Measurements from ENCODE around the gene C1QTNF8.
"Not testable (repeated sequence)": the region's sequence is repeated elsewhere in the genome, so short reads cannot be mapped to it uniquely, and the experiment has no call there.

The C1QTNF8 gene

GRCh38 chr16:1093284-1094123, 2.5 kb downstream of the C1QTNF8 start:
- DNase-seq (ENCODE audit: low read depth): no peak

DNA sequence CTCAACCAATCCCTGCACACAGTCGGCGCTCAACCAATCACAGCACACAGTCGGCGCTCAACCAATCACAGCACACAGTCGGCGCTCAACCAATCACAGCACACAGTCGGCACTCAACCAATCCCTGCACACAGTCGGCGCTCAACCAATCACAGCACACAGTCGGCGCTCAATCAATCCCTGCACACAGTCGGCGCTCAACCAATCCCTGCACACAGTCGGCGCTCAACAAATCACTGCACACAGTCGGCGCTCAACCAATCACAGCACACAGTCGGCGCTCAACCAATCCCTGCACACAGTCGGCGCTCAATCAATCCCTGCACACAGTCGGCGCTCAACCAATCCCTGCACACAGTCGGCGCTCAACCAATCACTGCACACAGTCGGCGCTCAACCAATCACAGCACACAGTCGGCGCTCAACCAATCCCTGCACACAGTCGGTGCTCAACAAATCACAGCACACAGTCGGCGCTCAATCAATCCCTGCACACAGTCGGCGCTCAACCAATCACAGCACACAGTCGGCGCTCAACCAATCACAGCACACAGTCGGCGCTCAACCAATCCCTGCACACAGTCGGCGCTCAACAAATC, 3.3 kb downstream of the C1QTNF8 start:
- DNase-seq (ENCODE audit: low read depth): not testable (repeated sequence)

DNA sequence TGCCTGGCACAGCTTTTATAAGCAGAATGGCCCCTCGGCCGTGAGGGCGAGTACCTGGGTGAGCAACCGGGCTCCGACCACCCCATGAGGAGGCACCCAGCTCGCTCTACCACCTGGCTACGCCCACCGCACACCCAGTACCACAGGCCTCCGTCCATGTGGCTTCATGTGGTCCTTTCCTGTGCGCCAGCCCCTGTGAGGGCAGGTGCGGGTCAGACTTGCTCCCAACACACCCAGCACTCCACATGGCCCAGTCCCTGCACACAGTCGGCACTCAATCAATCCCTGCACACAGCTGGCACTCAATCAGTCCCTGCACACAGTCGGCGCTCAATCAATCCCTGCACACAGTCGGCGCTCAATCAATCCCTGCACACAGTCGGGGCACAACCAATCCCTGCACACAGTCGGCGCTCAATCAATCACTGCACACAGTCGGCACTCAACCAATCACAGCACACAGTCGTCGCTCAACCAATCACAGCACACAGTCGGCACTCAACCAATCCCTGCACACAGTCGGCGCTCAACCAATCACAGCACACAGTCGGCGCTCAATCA, 4.0 kb downstream of the C1QTNF8 start:
- DNase-seq (ENCODE audit: low read depth): no peak

GRCh38 chr16:1090620-1091587, 5.1 kb downstream of the C1QTNF8 start:
- no peak for DNase-seq (ENCODE audit: low read depth)

DNA sequence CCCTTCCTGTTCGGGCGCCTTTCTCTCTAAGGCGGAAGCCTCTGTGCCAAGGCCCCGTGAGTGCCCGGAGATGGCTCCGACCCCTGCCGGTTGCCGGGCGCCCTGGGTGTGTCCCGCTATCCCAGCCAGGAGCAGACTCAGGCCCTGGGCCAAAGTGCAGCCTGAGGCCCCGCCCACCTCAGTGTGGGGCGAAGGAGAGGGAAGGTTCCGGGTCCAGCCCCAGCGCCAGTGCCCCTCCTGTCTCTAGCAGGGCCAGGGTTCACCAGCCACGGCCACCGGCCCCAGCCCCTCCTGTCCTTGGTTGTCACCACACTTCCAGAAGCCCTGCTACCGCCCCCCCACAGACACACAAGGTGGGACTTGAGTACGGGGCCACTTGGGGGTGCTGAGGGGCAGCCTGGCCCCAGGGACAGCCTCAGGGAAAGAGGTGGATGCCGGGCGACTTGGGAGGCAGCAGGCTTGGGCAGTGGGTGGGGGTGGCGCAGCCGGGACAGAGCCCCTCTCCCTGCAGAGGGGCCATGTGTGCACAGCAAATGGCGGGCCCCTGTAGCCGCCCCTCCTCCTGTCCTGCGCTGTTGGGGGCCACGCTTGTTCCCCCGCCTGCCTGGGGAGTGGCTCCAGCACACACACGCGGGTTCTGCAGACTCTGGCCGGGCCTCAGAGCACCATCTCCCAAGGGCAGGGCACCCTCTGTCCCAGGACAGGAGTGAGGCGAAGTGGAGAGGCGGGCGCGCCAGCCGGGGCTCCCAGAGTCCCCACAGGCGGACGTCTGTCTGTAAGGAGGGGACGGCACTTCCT, 6.0 kb downstream of the C1QTNF8 start:
- no peak for DNase-seq (ENCODE audit: low read depth)

- no peak for DNase-seq (ENCODE audit: low read depth)
Observed at GRCh38 chr16:1089439-1089821, 6.6 kb downstream of the C1QTNF8 start.

DNA sequence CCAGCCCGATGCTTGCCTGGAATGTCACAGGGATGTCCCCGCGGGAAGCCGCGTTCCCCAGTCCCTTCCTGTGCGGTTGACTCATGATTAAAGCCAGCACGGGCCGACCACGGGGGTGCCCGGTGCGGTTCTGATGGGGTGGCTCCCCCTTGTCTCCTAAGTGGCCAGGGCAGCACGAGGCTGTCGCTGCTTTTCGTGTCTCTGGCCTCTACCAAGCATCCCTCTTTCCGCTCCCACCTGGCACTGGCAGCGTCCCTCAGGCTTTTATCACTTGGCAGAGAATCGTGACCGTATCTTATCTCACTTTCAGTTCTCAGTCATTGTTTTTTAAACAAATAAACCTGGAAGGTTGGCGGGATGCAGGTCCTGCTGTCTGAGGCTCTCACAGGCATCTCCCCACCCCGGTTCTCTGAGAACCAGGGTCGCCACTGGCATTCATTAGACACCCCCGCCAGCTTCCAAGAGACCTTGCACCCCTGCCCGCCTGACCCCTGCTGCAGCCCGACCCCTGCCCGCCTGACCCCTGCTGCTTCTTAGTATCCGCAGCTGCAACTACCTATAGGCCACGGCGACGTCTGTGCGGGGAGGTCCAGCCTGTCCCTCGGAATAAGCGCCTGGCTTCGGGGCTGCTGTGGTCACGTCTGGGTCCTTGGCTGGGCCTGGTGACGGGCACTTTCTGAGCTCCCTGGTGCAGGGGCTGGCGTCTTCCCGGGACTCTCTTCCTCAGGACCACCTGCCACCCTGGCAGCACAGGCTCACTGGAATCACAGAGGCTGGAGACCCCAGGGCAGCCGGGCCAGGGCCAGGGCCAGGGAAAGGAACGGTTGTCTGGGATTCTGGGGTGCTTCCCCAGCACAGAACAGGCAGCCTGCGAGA, 7.5 kb downstream of the C1QTNF8 start:
- DNase-seq (ENCODE audit: low read depth): no peak

GRCh38 chr16:1086443-1086842, 9.6 kb downstream of the C1QTNF8 start:
- DNase-seq (ENCODE audit: low read depth): not testable (repeated sequence)

DNA sequence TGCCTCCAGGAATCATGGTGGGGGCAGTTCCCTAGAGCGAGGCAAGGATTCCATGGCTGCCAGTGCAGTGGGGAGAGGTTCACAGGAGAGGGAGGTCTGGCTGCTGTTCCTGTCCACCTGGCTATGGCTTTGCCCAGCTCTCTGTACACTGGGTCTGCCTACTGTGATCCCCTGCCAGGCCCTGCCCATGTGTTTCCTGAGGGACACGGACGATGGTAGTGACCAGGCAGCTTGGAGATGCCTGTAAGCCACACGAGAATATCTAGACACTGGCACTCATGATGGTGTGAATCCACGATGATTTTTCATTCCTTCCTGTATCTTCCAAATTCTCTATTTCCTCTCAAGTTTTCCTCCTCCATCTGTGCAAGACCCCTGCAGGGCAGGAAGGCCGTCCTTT, 11.1 kb downstream of the C1QTNF8 start:
- DNase-seq (ENCODE audit: low read depth): no peak

GRCh38 chr16:1082952-1083675, 12.9 kb downstream of the C1QTNF8 start:
- no peak for DNase-seq (ENCODE audit: low read depth)

DNA sequence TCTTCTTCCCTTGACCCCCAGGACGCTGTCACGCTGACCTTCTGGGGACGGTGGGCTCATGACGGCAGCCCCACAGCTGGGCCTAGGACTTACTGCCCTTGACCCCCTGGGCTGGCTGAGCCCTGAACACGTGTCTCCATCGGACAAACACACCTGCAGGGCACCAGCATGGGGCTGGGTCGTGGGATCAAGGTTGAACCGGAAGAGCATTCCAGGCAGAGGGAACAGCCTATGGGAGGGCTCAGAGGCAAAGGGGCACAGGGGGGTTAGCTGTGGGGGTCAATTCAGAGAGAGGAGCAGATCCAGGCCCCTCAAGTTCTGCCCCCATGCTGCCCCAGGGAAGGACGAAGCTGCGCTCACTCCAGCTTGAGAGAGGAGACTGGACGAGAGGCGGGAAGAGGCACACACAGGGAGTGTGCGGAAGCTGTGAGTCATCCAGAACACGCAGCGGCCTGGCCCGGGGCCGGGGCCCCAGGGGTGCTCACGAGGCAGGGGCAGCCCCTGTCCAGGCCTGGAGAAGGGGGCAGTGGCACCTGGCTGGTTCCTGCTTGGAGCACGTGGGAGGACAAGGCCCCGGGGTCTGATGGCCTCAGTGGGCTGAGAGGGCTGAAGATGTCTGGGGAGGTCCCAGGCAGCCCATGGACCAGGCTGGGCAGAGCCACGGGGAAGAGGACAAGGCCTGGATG, 13.6 kb downstream of the C1QTNF8 start:
- no peak for DNase-seq (ENCODE audit: low read depth)

- no peak for DNase-seq (ENCODE audit: low read depth)
Observed at GRCh38 chr16:1081734-1082265, 14.2 kb downstream of the C1QTNF8 start.

DNA sequence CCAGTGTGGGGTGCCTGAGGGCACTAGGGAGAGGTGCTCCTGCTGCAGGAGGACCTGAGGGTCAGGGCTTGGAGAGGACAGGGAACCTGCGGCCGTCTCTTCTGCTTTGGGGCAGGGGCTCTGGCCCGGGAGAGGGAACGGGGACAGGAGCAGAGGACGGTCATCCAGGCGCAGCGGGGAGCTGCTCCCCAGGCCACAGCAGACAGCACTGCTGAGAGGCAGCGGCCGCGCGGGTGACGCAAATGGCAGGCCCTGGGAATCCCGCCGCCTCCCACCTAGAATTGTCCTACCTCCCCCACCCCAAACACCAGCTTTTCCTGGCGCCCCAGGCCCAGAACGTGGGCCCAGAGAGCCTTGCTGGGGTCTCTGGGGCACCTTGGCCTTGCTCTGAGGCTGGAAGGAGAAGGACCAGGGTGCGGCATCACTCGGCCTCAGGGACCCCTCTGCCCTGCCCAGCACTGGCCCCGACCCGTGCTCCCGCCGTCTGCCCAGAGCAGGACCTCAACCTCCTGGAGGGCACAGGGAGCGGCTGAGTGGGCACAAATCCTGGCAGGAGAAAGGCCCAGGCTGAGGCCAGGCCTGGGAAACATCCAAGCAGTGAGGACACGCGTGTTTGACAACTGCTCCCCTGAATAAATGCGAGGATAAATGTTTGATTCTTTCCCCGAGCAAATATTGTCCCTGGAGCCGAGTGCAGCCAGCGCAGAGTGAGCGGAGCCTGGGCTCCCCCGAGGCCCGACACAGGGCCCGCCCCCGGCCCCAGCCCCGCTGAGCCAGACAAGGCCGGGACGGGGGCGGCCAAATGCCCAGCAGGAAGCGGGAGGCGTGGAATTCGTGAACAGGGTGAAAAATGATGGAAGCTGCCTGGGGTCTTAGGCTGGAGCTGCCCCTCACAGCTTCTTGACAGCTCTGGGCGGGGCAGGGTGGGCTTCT, 15.0 kb downstream of the C1QTNF8 start:
- DNase-seq (ENCODE audit: low read depth): no peak

- no peak for DNase-seq (ENCODE audit: low read depth)
Observed at GRCh38 chr16:1079786-1080525, 16.1 kb downstream of the C1QTNF8 start.

DNA sequence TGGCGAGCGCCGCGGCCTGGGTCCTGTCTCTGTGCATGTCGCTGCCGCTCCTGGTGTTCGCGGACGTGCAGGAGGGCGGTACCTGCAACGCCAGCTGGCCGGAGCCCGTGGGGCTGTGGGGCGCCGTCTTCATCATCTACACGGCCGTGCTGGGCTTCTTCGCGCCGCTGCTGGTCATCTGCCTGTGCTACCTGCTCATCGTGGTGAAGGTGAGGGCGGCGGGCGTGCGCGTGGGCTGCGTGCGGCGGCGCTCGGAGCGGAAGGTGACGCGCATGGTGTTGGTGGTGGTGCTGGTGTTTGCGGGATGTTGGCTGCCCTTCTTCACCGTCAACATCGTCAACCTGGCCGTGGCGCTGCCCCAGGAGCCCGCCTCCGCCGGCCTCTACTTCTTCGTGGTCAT, 16.7 kb downstream of the C1QTNF8 start:
- no peak for DNase-seq (ENCODE audit: low read depth)

DNA sequence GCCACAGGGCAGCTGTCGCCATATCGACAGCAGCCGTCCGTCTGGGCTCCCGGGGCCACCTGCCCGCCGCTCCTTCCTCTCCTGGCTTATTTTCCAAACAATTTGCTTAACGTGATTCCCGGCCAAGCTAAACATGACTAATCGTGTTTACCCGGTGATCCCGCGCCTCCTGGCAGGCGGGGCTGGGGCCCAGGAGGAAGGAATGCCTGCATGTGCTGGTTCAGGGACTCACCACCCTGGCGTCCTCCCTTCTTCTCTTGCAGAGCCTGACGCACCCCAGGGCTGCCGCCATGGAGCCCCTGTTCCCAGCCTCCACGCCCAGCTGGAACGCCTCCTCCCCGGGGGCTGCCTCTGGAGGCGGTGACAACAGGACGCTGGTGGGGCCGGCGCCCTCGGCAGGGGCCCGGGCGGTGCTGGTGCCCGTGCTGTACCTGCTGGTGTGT, 17.4 kb downstream of the C1QTNF8 start:
- no peak for DNase-seq (ENCODE audit: low read depth)

Measured in T-helper 22 cell (primary cell).